HepG2 (cell line): Measurements from ENCODE around the gene STYK1. TPM values are rescaled to one million over a fixed set of nuclear protein-coding genes. Genes with fewer than 3 reads are reported as not detected.

Experiments used
- ATAC-seq: fragments of 200-7000 bp; cut with Tn5 transposase; 3 replicates; pipeline ENCODE4 v1.9.1; 2020; ENCODE audit warnings: mild to moderate bottlenecking, moderate library complexity
- BruUV-seq: library from RNA; stranded (reverse); fragments of 400-500 nt; replicated peaks from 2 replicates; lab custom pipeline; 2021; lab: Mats Ljungman, UMichigan
- CTCF ChIA-PET: fragments of 300-600 bp; formaldehyde crosslinking; extraction: SDS; loops from one replicate; lab custom pipeline; 2021; ENCODE audit warnings: low total read pairs, inconsistent platforms, low intra/inter-chr PET ratio; lab: Yijun Ruan, JAX
- POLR2A ChIA-PET: fragments of 350-600 bp; sonication (Branson Sonifier 250); formaldehyde crosslinking; loops from one replicate; lab custom pipeline; 2020; ENCODE audit warnings: antibody characterized with exemption, inconsistent platforms; lab: Yijun Ruan, JAX
- DNase-seq: peaks from one replicate; pipeline ENCODE4 v3.0.0-alpha.2; 2015; ENCODE audit warnings: low spot score
- FAIRE-seq: peaks from 3 replicates; lab custom pipeline; 2011; peaks lifted over from hg19 to GRCh38; lab: Jason Lieb, UNC
- H2AFZ ChIP-seq: one replicate; pipeline ENCODE4 v1.6.1; 2011; ENCODE audit warnings: low read length, inconsistent platforms
- H3K27ac ChIP-seq: fragments of 300-600 bp; 3 replicates; pipeline ENCODE4 v1.8.0; 2011; ENCODE audit warnings: mixed run types, mild to moderate bottlenecking, mixed read lengths, low read length, inconsistent platforms; ENCODE audit not compliant: insufficient read depth; ENCODE audit errors: extremely low read length
- H3K27me3 ChIP-seq, 2 experiments: fragments of 200-600 bp in 1 of 2; 2 replicates in 1 of 2; 3 replicates in 1 of 2; pipeline versions ENCODE4 v1.6.0 to v1.8.0; 2011; ENCODE audit warnings: low read length in 2 of 2, mild to moderate bottlenecking in 2 of 2, moderate library complexity in 2 of 2, inconsistent platforms in 1 of 2; ENCODE audit not compliant: insufficient read depth in 2 of 2, control insufficient read depth in 1 of 2
- H3K36me3 ChIP-seq, 2 experiments: fragments of 200-600 bp in 1 of 2; replicated peaks in 1 of 2; 2 replicates in 1 of 2; 3 replicates in 1 of 2; pipeline versions ENCODE4 v1.5.1 to v1.8.0; 2011; ENCODE audit warnings: low read length in 2 of 2, inconsistent platforms in 1 of 2; ENCODE audit not compliant: insufficient read depth in 2 of 2, control insufficient read depth in 1 of 2
- H3K4me1 ChIP-seq: 2 replicates; pipeline ENCODE4 v1.5.1; 2012; ENCODE audit warnings: low read length, inconsistent platforms; ENCODE audit not compliant: insufficient read depth
- H3K4me2 ChIP-seq: 2 replicates; pipeline ENCODE4 v1.6.0; 2011; ENCODE audit warnings: low read depth, low read length, inconsistent platforms
- H3K4me3 ChIP-seq, 3 experiments: fragments of 200-600 bp in 1 of 3; sonication (generic), shearing (Covaris generic) in 1 of 3; replicated peaks in 1 of 3; 2 replicates each; pipeline ENCODE4 v1.5.1; 2011 to 2016; ENCODE audit warnings: low read length in 3 of 3, inconsistent platforms in 2 of 3, low read depth in 2 of 3, mild to moderate bottlenecking in 2 of 3, control low read depth in 1 of 3, mixed read lengths in 1 of 3; ENCODE audit not compliant: insufficient read depth in 1 of 3
- H3K79me2 ChIP-seq: one replicate; pipeline ENCODE4 v1.6.1; 2011; ENCODE audit warnings: low read length, inconsistent platforms; ENCODE audit not compliant: insufficient read depth
- H3K9ac ChIP-seq: 2 replicates; pipeline ENCODE4 v1.6.0; 2011; ENCODE audit warnings: mild to moderate bottlenecking, low read depth, low read length, inconsistent platforms; ENCODE audit not compliant: insufficient read depth
- H3K9me3 ChIP-seq: 2 replicates; pipeline ENCODE4 v1.5.1; 2012; ENCODE audit warnings: mild to moderate bottlenecking, low read length
- H4K20me1 ChIP-seq: 2 replicates; pipeline ENCODE4 v1.6.0; 2011; ENCODE audit warnings: inconsistent platforms, mild to moderate bottlenecking, low read length, moderate library complexity; ENCODE audit not compliant: insufficient read depth
- ARID3A ChIP-seq: IDR thresholded peaks from 2 replicates; pipeline ENCODE4 v1.6.1; 2012; ENCODE audit warnings: low read depth, low read length, improper control_type of control experiment
- CHCHD3 ChIP-seq: sonication (generic); formaldehyde crosslinking; IDR thresholded peaks from 2 replicates; pipeline ENCODE4 v1.8.0; 2022; ENCODE audit warnings: mild to moderate bottlenecking, missing genetic modification reagents, moderate library complexity
- DNMT1 ChIP-seq: sonication (generic); formaldehyde crosslinking; IDR thresholded peaks from 2 replicates; pipeline ENCODE4 v1.5.1; 2020; ENCODE audit warnings: mild to moderate bottlenecking, missing genetic modification reagents
- DPF2 ChIP-seq: sonication (generic); formaldehyde crosslinking; IDR thresholded peaks from 2 replicates; pipeline ENCODE4 v1.4.0; 2020; ENCODE audit warnings: mild to moderate bottlenecking, low read depth, missing genetic modification reagents, borderline replicate concordance
- MTA1 ChIP-seq: sonication (generic); formaldehyde crosslinking; IDR thresholded peaks from 2 replicates; pipeline ENCODE4 v1.4.0; 2020; ENCODE audit warnings: missing genetic modification reagents, mild to moderate bottlenecking, borderline replicate concordance
- NONO ChIP-seq, 2 experiments: fragments of 450-650 bp in 1 of 2; sonication (generic) in 1 of 2; formaldehyde crosslinking in 1 of 2; IDR thresholded peaks in 1 of 2; conservative IDR thresholded peaks in 1 of 2; 2 replicates each; pipeline versions ENCODE4 v1.6.1 to v1.8.0; 2017 to 2022; ENCODE audit warnings: mild to moderate bottlenecking in 1 of 2, missing genetic modification reagents in 1 of 2, moderate library complexity in 1 of 2
- ZNF430 ChIP-seq: sonication (generic); formaldehyde crosslinking; IDR thresholded peaks from 2 replicates; pipeline ENCODE4 v1.9.0; 2021; ENCODE audit warnings: mild to moderate bottlenecking, missing genetic modification reagents
- ZNF589 ChIP-seq: sonication (generic); formaldehyde crosslinking; conservative IDR thresholded peaks from 2 replicates; pipeline ENCODE4 v1.8.0; 2022; ENCODE audit warnings: mild to moderate bottlenecking, moderate library complexity, missing genetic modification reagents
- WGBS: methylation state at CpG from one replicate; pipeline ENCODE4 v1.1.6; 2017; ENCODE audit warnings: low lambda C conversion rate; 5-methylcytosine and 5-hydroxymethylcytosine counted together
- in situ Hi-C: cut with HindIII; loops from 2 replicates; pipeline ENCODE4 v1.10.0; 2017; ENCODE audit warnings: low pct_unique_long_range_greater_than_20kb; ENCODE audit not compliant: extremely low pct_ligation_motif_present
- intact Hi-C: fragments of 100-400 bp; cut with micrococcal nuclease; formaldehyde crosslinking; loops from one replicate; pipeline ENCODE4 v1.10.0; 2022; ENCODE audit not compliant: unreplicated experiment
- polyA plus RNA-seq, 8 experiments: library from polyadenylated mRNA; depleted of rRNA in 3 of 8; stranded (reverse) in 7 of 8; unstranded in 1 of 8; fragments of >200 nt; fragmentation: Illumina TruSeq in 4 of 8; extraction: Trizol in 4 of 8; gene quantifications; 2 replicates each; pipeline versions ENCODE4 v1.2.1 to v1.2.3, GENCODE V29; 2011 to 2016; ENCODE audit warnings: low read depth in 4 of 8, missing spikeins in 1 of 8, mixed read lengths in 1 of 8; ENCODE audit not compliant: insufficient read depth in 1 of 8
- total RNA-seq, 5 experiments: library from RNA; depleted of rRNA; stranded (reverse); fragments of >200 nt; fragmentation: Illumina TruSeq; extraction: Trizol; gene quantifications; 2 replicates each; pipeline ENCODE4 v1.2.3, GENCODE V29; 2016; ENCODE audit warnings: low read depth in 1 of 5
- TF ChIP-seq, protein P1 (sequence below): sonication (generic); formaldehyde crosslinking; IDR thresholded peaks from 2 replicates; pipeline ENCODE4 v1.9.0; 2021; ENCODE audit warnings: missing genetic modification reagents, borderline replicate concordance

STYK1 gene
- total and polyA plus RNA-seq, 2 of the 13 experiments (the other 11 are each of a cell fraction or from before 2014, with no cell fraction given): not detected

DNA sequence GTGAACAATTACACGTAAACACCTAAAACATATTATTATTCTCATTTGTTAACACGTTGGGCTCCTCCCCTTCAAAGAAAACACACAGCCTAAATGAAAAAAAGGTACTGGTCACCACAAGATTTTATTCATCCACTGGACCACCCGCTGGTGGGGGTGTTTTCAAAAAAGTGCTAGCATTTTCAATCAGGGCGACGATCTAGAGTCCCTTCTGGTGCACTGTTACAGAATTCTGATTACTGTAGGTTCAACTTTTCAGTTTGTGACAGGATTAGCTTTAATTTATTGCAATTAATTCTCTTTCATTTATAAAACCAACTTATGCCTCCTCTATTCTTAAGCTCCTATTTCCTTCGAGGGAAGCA, 60.9 kb downstream of the STYK1 start:
- Histone ChIP-seq H3K27ac (peak overlapping the region; percentile 86), H3K4me1 (peaks cover 26% of the 10 kb centered on the region), H3K36me3 (no peaks in the 10 kb centered on the region; a peak in 1 of 5 replicates), H3K4me2 (peak overlapping the region; percentile 67), H3K9me3 (no peaks in the 10 kb centered on the region), H3K4me3 (peak overlapping the region; percentile 89 to 97 (median 90)), H3K27me3 (no peaks in the 10 kb centered on the region; a peak in 1 of 5 replicates), H2AFZ (peak overlapping the region; percentile 4), H3K9ac (peak overlapping the region; percentile 97), H4K20me1 (no peaks in the 10 kb centered on the region), H3K79me2 (peaks cover 20% of the 10 kb centered on the region)
- FAIRE-seq: no peak
- DNase-seq: no peak
- in situ Hi-C loops: no loop called here
- TSS peak; percentile 85 for BruUV-seq
- intact Hi-C loops: loop anchor here (1.0 kb wide), 1 partner anchor 401 kb away; the partner anchor contains the start of gene GABARAPL1
- CTCF ChIA-PET: no interaction called here
- TF ChIP-seq ZNF589 (CRISPR knock-in tag) (no peak), ZNF430 (no peak), MTA1 (no peak), DNMT1 (CRISPR knock-in tag) (0 out of 2 replicates have a peak, but pooled peaks have one; percentile 5), CHCHD3 (CRISPR knock-in tag) (no peak), DPF2 (CRISPR knock-in tag) (no peak), NONO (IDR thresholded peaks at IDR 0.05) (no peak), NONO (CRISPR knock-in tag; conservative IDR thresholded peaks at IDR 0.05) (no peak), ARID3A (0 out of 2 replicates have a peak, but pooled peaks have one; percentile 5)
- TF ChIP-seq, protein P1, sequence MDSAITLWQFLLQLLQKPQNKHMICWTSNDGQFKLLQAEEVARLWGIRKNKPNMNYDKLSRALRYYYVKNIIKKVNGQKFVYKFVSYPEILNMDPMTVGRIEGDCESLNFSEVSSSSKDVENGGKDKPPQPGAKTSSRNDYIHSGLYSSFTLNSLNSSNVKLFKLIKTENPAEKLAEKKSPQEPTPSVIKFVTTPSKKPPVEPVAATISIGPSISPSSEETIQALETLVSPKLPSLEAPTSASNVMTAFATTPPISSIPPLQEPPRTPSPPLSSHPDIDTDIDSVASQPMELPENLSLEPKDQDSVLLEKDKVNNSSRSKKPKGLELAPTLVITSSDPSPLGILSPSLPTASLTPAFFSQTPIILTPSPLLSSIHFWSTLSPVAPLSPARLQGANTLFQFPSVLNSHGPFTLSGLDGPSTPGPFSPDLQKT (CRISPR knock-in tag): no peak
- peak; percentile 9; the same call in 2 of the 3 replicates for ATAC-seq
- WGBS: 0% methylated on average over 6 of the region's 6 CpGs
- POLR2A ChIA-PET: no interaction called here
